HG03108 (cell line): ENCODE measurements around the gene SIL1.
"Not testable (repeated sequence)": the region's sequence is repeated elsewhere in the genome, so short reads cannot be mapped to it uniquely, and the experiment has no call there.

ENCODE experiments used
- ATAC-seq: cut with Tn5 transposase; IDR thresholded peaks from one replicate; pipeline ENCODE4 v1.9.1; 2021; ENCODE audit warnings: moderate library complexity; ENCODE audit not compliant: unreplicated experiment

SIL1 gene

DNA sequence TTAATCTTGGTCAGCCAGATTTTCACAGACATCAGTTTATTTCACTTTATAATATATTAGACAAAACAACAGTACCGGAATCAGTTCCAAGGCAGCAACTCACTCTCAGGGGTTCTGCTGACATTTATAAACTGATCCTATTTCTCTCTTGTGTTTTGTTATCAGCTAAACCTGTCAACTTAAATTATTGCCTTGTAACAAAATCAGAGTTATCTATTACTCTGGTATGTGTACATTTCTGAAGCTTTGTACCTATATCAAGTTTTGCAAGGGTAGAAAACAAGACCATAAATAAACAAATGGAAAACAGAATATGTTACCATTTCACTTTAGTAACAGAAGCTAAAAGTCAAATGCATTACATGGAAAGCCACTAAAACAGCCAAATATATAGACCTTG, 122.1 kb downstream of the SIL1 start:
- no peak for ATAC-seq

DNA sequence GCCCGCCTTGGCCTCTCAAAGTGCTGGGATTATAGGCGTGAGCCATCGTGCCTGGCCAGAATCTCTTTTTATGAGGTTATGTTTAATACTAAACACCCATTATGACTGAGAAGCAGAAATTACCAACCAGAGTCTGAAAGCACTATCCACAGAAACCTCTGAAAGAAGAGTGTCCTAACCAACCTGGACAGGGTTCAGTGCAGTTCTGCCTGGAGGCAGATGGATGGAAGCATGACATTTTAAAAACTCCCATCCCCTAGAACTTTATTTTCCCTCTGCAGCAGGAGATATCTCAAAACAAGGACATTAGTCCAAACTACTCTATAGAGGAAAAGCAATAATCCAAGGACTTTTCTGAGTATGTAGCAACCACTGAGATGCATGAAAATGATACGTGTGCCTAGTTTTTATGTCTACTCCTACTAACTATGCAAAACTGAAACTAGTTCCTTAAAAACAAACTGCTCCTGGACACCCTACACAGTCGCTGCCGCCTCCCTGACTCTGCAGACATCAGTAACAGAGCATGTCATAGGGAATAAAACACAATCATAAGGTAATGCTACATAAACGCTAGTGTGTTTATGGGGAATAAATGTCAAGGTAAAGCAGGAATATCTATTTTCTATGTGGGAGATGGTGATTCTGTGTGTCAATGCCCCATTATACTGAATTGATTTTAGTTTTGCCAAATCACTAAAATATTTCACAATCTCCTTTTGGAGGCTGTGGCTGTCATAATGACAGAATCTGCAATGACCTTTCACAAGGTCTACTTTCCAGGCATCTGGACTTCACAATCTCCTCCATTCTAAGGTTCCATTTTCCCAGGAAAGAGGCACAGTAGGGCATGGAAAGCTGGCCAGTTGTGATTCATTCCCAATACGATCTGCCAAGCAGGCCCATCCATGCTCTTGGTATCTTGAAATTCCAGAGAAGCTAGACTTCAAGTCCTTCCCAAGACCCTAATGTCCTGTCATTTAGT, 122.8 kb downstream of the SIL1 start:
- ATAC-seq, result no peak

DNA sequence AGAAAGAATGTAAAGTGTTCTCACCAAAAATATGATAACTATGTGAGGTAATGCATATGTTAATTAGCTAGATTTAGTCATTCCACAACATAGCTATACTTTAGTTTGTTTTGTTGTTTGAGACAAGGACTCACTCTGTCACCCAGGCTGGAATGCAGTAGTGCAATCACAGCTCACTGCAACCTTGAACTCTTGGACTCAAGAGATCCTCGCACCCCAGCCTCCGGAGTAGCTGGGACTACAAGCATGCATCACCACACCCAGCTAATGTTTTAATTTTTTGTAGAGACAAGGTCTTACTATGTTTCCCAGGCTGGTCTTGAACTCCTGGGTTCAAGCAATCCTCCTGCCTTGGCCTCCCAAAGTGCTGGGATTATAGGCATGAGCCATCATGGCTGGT, 124.2 kb downstream of the SIL1 start:
- ATAC-seq, result not testable (repeated sequence)

DNA sequence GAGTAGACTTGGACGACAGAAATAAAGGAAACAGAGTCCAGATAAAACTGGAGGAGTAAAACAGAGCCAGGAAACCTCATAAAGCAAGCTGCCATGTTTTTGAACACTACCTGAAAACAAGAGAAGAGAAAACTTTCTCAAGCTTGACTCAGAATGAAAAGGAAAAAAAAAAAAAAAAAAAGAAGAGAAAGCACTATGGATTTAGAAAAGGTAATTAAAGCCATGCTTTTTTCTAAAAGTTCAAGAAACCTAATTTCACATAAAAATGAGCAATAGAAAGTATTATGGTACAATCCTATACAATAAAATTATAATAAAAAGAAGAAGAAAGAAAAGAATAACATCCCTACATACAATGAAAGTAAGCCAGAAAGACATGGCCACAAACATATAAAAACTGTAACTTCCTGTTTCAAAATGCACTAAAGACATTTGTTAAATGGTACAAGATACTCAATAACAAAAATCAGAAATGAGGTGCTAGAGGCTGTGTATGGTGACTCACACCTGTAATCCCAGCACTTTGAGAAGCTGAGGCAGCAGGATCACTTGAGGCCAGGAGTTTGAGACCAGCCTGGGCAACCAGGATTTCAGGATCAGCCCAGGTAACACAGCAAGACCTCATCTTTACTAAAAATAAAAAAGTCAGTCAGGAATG, 129.5 kb downstream of the SIL1 start:
- ATAC-seq, result no peak

DNA sequence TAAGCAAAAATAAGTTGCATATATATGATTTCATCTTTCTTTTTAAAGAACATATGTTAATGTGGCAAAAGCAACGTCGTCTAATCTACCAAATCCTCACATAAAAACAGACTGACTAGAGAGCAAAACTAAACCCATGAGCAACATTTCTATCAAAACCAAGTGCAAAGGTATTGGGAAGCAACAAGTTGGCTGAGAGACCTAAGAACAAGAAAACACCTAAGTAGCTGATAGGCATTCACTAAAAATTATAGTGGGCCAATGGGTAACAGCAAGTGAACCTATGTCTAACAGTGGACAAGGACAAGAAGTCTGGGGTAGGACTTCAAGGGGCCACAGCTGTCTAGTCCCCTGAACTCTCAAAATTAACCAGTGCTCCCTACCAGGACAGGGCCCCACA, 130.1 kb downstream of the SIL1 start:
- no peak for ATAC-seq

DNA sequence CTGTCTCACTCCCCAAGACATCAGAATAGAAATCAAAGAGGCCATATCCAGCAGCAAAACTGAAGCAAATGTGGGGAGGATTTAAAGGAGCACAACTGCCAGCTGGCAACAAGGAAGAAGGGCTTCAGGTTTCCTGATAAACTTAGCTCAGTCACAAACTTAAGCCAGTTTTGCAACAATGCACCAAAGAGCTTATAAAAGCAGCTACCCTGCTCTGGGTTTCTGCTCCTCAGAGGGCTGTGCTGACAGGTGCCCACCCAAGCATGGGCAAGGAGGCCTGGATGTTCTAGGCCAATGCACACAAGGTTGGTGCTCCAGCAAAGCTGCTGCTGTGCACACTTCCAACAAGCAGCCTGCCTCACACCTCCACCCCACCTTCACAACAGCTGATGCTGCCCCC, 132.9 kb downstream of the SIL1 start:
- ATAC-seq, result no peak

DNA sequence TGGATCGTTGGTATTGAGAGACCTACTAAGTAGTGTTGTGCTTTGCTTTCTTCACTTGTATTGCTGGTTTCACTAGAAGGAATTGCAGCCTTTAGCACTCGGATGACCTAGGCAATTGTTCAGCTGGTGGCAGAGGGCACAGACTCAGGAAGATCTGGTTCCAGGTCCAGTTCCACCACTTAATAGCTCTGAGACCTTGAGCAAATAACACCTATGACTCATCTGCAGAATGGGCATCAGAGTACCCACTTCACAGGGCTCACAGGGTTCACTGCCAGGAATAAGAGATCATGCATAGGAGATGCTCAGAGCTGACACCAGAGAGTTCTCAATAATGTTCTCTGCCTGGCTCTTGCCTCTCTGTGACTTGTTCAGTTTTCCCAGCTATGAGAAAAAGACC, 133.6 kb downstream of the SIL1 start:
- ATAC-seq, result no peak

DNA sequence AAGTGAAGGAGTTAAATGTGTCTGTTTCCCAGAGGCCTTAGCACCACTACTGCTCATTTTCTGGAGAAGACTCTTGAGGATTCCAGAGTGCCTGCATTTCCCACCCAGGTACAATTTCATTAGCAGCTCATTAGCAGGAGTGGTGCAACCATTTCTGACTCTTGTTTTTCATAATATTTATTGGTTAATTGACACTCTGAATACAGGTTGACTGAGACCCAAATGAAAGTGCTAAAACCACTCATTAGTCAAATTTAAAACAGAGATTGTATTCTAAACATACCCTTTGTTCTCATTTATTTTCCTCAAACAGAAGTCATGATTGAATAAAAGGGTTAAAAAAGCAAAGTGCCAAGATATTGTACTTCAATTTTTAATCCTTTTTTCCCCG, 134.5 kb downstream of the SIL1 start:
- no peak for ATAC-seq

DNA sequence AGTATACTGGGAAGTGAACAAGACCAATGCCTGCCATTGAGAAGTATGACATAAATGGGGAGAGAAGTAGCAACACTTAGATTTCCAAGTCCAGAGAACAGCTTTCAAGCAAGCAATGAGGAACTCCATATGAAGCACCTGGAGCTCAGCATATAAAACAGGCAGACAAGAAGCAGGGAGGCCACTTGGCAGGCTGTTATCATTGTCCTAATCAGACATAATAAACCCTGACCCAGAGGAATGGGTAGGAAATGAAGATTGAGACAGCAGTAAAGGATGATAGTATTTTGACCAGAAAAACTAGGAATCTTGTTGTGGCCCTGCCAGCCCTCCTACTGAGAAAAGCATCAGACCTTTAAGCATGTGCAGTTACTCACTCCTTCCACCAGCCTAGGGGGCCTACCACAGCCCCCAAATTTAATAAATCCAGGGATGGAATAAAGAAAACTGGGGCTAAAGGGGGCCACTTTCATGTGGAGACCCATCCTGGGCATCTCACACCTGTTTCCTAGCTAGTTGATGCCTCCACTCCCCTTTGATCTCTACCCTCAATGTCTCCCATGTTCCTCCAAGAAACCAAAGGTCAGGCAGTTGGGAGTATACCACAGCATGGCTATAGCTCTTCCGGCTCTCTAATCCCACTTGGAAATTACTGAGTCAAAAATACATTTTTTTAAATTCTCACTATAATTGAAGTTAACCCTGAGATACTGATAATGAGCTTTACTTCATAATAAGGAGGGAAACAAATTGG, 135.1 kb downstream of the SIL1 start:
- ATAC-seq, result no peak

DNA sequence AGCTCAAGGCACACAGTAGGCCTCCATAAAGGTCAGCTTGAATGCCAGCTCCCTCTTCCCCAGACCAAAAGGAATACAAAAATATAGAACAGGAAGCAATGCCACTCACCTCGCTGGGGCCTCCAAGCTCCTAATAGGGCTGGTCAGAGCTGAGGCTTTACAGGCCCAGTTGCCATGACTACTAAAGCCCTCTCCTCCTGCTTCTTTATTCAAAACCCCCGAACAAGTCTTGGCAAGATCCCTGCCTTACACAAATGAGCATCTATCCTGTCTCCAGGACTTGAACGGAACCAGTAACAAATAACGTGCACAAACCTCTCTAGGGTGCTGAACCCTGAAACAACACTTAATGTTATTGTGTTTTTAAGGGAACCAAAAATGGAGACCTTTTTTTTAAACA, 136.3 kb downstream of the SIL1 start:
- ATAC-seq, result no peak

DNA sequence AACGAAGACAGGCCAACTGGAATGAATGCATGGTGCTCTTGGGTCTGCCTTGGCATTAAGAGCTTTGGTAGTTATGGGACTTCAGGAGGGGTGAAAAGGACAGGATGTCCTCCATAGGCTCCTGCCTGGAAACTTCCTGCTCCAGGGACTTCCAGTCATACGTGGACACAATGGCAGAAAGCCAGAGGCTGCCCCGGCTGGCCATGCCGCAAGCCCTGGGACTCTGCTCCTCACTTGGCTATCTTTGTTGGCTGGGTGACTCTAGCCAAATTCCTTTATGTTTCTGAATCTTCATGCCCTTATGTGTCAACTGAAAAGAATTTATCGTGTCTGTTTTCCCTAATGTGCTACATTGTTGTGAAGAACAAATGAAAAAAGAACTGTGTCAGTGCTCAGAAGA, 136.9 kb downstream of the SIL1 start:
- ATAC-seq, result no peak

DNA sequence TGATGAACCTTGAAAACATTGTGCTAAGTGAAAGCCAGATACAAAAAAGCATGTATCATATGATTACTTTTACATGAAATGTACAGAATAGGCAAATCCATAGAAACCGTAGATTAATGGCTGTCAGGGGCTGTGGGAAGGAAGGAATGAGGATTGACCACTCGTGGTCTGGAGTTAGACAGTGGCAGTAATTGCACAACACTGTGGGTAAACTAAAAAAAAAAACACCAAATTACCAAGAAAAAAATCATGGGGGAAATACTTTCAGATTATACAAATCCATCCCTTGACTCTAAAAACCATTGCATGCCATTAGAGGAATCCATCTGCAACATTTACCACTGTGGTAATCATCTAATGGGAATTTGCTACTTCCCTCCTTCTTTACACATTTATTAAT, 140.0 kb downstream of the SIL1 start:
- ATAC-seq, result no peak

DNA sequence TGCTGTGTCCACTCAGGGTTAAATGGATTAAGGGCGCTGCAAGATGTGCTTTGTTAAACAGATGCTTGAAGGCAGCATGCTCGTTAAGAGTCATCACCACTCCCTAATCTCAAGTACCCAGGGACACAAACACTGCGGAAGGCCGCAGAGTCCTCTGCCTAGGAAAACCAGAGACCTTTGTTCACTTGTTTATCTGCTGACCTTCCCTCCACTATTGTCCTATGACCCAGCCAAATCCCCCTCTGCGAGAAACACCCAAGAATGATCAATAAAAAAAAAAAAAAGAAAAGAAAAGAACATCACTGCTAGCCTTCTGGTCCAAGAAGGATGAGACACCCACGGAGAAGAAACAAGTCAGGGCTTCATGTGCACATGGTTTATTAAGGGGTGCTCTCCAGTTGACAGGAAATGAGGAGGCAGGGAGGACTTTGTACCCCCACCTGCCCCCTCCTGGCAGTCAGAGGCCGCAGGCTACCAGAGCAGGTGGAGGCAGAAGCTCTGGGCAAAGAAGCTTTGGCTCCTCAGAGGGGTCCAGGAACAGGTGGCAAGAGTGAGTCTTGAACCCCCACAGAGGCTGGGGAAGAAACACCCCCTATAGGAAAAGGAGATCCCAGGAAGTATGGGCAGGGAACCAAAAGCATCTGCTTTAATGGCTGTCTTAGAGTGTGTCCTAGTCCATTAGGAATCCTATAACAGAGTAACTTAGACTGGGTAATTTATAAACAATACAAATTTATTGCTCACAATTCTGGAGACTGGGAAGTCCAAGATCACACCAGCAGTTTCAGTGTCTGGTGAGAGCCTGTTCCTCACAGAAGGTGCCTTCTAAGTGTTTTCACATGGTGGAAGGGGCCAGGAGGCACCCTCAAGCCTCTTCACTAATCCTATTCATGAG, 140.9 kb downstream of the SIL1 start:
- ATAC-seq, result not testable (repeated sequence)

DNA sequence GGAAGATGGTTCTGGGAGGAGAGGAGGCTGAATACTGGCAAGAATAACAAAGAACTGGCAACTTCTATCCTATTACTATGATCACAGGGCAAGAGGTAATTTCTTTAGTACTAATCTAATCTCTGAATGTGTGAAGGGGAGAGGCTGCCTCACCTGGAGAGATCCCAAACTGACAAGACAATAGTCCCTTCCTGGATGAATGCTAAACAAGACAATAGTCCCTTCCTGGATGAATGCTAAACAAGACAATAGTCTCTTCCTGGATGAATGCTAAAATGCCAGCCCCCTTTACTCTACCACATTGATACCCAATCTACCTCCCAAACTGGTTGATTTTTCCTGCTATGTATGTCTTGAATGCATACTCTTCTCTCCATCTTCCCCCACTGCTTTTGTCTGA, 145.2 kb downstream of the SIL1 start:
- ATAC-seq, result no peak

DNA sequence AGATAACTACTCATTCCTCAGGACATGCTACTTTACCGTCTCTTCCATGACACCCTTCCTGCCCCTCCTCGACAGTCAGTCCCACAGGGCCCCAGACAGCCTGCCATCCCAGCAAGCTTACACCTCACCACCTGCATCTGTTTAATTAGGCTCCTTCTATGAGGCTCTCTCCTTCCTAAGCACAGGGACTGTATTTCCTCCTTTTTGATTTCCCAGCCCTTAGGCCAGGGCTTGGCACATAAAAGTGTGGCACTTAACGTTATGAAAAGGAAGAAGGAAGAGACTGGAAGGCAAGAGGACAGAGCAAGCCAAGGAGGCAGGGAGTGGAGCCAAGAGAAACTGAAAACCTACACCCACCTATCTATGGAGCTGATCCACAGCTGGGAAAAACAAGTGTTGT, 146.8 kb downstream of the SIL1 start:
- no peak for ATAC-seq

DNA sequence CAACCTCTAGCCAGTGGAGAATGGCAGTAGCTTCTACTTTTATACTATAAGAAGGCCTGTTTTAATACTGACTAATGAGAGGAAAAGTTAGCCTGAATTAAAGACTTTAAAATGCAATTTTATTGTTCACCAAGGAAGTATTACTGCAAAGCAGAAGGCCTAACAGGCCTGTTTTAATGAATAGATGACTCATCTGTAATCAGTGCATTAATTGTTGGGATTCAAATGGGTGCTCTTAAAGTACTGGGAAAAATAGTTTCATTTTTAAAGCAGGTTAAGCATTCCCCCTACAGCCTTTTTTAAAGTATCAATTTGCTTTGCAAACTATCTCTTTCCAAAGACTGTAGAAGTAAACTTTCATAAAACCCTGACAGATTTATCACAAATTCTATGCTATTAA, 147.7 kb downstream of the SIL1 start:
- ATAC-seq, result no peak

DNA sequence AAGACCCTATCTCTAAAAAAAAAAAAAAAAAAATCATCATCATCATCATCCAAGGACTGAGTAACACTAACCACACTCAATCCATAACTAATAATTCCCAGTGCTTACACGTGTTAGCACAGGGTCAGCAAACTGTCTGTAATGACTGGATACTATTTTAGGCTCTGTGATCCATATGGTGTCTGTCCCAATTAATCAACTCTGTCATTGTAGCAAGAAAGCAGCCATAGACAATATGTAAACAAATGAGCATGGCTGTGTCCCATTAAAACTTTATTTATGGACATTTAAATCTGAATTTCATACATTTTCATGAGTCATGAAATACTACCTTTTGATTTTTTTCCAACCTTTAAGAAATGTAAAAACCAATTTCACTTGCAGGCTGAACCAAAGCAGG, 148.4 kb downstream of the SIL1 start:
- ATAC-seq, result no peak

DNA sequence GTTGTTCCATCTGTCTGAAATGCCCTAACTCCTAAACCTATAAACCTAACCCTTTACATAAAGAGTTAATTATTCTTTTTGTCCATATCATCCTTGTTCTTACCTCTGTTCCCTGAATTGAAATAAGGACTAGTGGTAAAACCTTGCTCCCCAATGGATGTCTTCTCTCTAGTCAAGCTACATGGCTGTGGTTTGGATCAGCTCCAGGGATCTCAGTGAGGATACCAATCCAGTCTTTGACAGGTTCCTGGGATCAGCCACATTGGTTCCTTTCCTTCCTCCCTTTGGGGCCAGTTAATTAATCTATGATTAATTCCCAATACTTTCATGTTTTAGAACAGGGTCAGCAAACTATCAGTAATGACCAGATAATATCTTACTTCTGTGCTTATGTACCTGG, 151.6 kb downstream of the SIL1 start:
- ATAC-seq, result no peak

DNA sequence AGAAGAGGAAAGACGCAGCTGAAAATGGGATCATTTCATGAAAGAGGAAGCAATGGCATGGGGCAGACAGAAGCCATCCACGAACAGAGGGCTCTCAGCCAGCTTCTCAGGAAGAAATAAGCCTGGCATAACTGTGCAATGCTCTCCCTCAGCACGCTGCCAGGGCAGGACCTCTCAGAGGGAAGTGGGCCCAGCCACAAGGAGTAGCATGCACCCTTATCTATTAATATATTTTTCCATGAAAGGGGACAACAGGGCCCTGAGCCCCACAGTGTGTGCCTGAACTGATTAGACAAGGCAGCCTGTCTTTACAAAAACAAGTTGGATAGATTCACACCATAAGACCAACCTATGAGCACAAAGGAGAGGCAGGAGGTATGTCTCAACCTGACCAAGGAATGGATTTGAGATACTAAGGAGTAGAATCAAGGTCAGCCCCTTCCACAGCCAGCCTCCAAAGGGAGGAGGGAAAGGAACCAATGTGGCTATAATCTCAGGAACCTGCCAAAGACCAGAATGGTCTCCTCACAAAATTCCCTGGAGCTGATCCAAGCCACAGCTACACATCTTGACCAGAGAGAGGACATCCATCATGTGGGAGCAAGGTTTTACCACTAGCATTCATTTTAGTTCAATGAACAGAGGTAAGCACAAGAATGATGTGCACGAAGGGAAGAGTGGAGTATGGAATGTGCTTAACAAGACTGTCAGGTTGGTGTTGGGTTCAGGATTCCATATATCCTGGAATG, 154.8 kb downstream of the SIL1 start:
- ATAC-seq, result no peak

DNA sequence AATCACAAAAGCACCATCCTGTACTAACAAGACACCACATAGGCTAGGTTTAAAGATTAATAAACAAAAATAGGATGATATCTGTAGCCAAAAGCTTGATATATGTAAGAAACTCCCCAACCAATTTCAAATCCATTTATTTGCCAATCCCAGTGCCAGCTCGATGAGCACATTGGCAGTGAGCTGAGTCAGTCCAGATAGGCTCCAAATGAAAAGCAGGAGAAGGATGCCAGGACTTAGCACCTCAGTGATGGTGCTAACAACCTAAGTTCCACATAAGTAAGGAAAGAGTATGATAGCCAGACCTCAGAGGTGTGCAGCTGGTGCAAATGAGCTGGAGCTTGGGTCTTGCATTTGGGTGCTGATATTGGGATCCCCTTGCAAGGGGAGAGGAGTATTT, 158.1 kb downstream of the SIL1 start:
- ATAC-seq, result no peak
